ENCODE results near the gene GPX4. TPM values are rescaled to one million over a fixed set of nuclear protein-coding genes. Genes with fewer than 3 reads are reported as not detected.

GPX4 gene
- total RNA-seq, 1 experiment from 2014 or later, result 355 TPM

DNA sequence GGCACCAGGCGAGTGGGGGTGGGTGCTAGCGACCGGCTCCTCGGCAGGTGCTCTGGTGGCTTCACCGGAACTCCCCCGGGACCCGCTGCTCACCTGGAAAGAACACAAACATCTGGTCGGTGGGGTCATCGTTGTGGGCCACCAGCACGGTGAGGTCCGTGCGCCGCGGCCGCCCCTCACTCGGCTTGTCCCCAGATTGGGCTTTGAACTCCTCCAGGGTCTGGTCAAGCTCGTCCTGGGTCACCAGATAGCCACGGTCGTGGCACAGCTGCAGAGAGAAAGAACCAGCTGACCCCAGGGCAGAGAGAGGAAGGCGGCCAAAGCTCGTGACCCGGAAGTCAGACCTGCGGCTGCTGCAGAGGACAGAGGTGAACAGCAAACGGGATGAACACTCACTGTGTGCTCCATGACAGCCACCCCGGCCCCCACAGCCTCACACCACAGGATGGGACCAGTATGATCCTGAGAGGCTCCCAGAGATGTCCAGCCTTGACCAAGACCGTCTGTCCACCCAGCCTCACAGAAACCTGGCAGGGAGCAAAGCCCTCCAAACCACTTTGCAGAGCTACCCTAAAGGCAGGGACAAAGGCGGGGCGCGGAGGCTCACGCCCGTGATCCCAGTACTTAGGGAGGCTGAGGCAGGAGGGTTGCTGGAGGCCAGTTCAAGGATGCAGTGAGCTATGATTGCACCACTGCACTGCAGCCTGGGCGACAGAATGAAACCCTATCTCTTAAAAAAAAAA lies 9.8 kb upstream of the GPX4 start:
- Histone ChIP-seq H3K79me2 (ENCODE audit: insufficient read depth, low read length) (peaks cover 12% of the 10 kb centered on the region; the same call in 1 of the 2 replicates), H3K56ac (ENCODE audit: insufficient read length, low read depth, low read length) (no peak overlapping the region), H3K27ac (ENCODE audit: insufficient read length, low read depth, low read length) (no peak overlapping the region), H3K4me2 (ENCODE audit: insufficient read depth, insufficient read length, low read length) (peak overlapping the region; percentile 69), H2AFZ (ENCODE audit: low read length) (no peak overlapping the region), H3K23ac (ENCODE audit: insufficient read length, low read depth, low read length) (no peak overlapping the region), H3K9ac (ENCODE audit: extremely low read depth, insufficient read length, low read length) (peak overlapping the region; percentile 90), H3K23me2 (ENCODE audit: insufficient read length, low read depth, low read length, poor library complexity, severe bottlenecking) (peaks cover 7% of the 10 kb centered on the region), H4K8ac (replicated peaks; ENCODE audit: insufficient read length, low read depth, low read length) (no peak overlapping the region), H3K9me3 (ENCODE audit: control insufficient read depth, low read depth, low read length) (no peaks in the 10 kb centered on the region), H3K14ac (ENCODE audit: insufficient read depth, low read length) (no peak overlapping the region; the same call in 1 of the 2 replicates), H2AK5ac (ENCODE audit: insufficient read length, low read length) (no peak overlapping the region), H3K4me1 (ENCODE audit: insufficient read depth, low read length) (no peaks in the 10 kb centered on the region; the same call in 1 of the 2 replicates), H4K5ac (ENCODE audit: insufficient read length, low read depth, low read length) (no peak overlapping the region), H2BK5ac (ENCODE audit: insufficient read length, low read length) (no peak overlapping the region), H2BK15ac (ENCODE audit: low read depth, low read length) (no peak overlapping the region), H2BK20ac (ENCODE audit: low read depth, low read length, poor library complexity, severe bottlenecking) (no peak overlapping the region), H4K91ac (ENCODE audit: insufficient read length, low read depth, low read length) (no peak overlapping the region), H3K79me1 (ENCODE audit: insufficient read depth, low read depth, low read length, poor library complexity, severe bottlenecking) (peaks cover 11% of the 10 kb centered on the region), H4K20me1 (ENCODE audit: control insufficient read depth, insufficient read depth, insufficient read length) (no peaks in the 10 kb centered on the region), H3K4ac (ENCODE audit: low read depth, low read length) (no peak overlapping the region), H3K18ac (ENCODE audit: insufficient read length, low read depth, low read length) (no peak overlapping the region), H2BK120ac (ENCODE audit: low read depth, low read length, poor library complexity, severe bottlenecking) (no peak overlapping the region), H3T11ph (ENCODE audit: low read length) (no peak overlapping the region), H3K27me3 (ENCODE audit: insufficient read depth, low read length) (no peaks in the 10 kb centered on the region), H2BK12ac (ENCODE audit: insufficient read length, low read depth, low read length) (no peak overlapping the region)
- TF ChIP-seq, protein P1, sequence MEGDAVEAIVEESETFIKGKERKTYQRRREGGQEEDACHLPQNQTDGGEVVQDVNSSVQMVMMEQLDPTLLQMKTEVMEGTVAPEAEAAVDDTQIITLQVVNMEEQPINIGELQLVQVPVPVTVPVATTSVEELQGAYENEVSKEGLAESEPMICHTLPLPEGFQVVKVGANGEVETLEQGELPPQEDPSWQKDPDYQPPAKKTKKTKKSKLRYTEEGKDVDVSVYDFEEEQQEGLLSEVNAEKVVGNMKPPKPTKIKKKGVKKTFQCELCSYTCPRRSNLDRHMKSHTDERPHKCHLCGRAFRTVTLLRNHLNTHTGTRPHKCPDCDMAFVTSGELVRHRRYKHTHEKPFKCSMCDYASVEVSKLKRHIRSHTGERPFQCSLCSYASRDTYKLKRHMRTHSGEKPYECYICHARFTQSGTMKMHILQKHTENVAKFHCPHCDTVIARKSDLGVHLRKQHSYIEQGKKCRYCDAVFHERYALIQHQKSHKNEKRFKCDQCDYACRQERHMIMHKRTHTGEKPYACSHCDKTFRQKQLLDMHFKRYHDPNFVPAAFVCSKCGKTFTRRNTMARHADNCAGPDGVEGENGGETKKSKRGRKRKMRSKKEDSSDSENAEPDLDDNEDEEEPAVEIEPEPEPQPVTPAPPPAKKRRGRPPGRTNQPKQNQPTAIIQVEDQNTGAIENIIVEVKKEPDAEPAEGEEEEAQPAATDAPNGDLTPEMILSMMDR (conservative IDR thresholded peaks at IDR 0.05), result no peak
- Mint-ChIP-seq H3K36me3 (ENCODE audit: insufficient read depth in 1 of 3, low read depth in 3 of 3) (peaks cover 6 to 32% (median 28%) of the 10 kb centered on the region in 3 experiments; a peak in 6 of 7 replicates), H3K4me3 (peak overlapping the region; percentile 91 to 92), H3K27me3 (ENCODE audit: low read depth) (no peaks in the 10 kb centered on the region), H3K27ac (peak overlapping the region in 2 of 3 experiments; percentile 61 to 70; a peak in 2 of 7 replicates), H3K9me3 (peaks cover 0 to 2% of the 10 kb centered on the region in 2 experiments; a peak in 1 of 5 replicates), H3K4me1 (peaks cover 6 to 22% of the 10 kb centered on the region in 2 experiments)
- no peak for DNase-seq
- no CpG with 5 or more reads among the region's 32 CpGs for WGBS (ENCODE audit: extremely low coverage, insufficient read length, low lambda C conversion rate)
